ENCODE results near the gene DNAH17.

DNAH17 gene

DNA sequence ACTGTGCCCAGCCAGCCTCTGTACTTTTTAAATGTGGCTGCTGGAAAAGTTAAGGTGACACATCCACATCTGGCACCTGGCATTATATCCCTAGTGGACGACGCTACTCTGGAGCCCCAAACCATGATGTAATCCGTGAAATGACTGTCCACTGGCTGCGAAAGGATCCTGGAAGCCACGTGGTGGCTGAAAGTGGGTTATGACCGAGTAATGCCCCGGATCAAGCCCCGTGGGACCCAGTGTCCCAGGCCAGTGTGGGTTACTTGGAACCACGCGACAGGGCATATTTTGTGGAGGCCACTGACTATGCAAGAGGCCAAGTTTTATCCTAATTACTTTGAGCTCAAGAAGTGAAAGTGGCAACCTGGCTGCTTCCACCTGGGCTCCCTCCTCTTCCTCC, 119.1 kb downstream of the DNAH17 start:
- no peak overlapping the region for H3K4me3 ChIP-seq (ENCODE audit: low read depth, low read length)
- no peaks in the 10 kb centered on the region for H3K4me1 ChIP-seq
- DNase-seq: no peak
- H3K9me3 ChIP-seq: no peaks in the 10 kb centered on the region
- no peaks in the 10 kb centered on the region for H3K36me3 ChIP-seq
- TF ChIP-seq, protein P1, sequence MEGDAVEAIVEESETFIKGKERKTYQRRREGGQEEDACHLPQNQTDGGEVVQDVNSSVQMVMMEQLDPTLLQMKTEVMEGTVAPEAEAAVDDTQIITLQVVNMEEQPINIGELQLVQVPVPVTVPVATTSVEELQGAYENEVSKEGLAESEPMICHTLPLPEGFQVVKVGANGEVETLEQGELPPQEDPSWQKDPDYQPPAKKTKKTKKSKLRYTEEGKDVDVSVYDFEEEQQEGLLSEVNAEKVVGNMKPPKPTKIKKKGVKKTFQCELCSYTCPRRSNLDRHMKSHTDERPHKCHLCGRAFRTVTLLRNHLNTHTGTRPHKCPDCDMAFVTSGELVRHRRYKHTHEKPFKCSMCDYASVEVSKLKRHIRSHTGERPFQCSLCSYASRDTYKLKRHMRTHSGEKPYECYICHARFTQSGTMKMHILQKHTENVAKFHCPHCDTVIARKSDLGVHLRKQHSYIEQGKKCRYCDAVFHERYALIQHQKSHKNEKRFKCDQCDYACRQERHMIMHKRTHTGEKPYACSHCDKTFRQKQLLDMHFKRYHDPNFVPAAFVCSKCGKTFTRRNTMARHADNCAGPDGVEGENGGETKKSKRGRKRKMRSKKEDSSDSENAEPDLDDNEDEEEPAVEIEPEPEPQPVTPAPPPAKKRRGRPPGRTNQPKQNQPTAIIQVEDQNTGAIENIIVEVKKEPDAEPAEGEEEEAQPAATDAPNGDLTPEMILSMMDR (IDR thresholded peaks at IDR 0.05; ENCODE audit: low read depth, low read length): no peak
- no peaks in the 10 kb centered on the region for H3K27me3 ChIP-seq

DNA sequence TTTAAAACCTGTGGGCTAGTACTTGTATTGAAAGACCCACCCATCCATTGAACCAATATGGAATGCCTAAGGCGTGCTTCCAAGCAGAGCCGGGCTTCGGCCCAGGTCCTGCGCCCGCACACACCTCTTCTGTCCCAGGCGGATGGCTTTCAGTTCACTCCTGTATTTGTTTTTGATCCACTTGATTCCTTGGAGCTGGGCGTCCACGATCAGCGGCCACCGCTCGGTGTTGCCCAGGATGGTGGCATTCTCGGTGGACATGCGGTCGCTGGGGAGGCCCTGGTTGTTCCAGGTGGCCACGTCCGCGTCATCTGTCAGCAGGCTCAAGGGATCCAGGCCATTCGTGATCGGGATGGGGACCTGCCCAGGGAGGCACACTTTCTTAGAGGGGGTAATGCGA, 122.8 kb downstream of the DNAH17 start:
- no peaks in the 10 kb centered on the region for H3K9me3 ChIP-seq
- no peaks in the 10 kb centered on the region for H3K27me3 ChIP-seq
- no peak overlapping the region for H3K4me3 ChIP-seq (ENCODE audit: low read depth, low read length)
- no peaks in the 10 kb centered on the region for H3K36me3 ChIP-seq
- DNase-seq: no peak
- H3K4me1 ChIP-seq: peaks cover 6% of the 10 kb centered on the region
- TF ChIP-seq, protein P1 (IDR thresholded peaks at IDR 0.05; ENCODE audit: low read depth, low read length): no peak

DNA sequence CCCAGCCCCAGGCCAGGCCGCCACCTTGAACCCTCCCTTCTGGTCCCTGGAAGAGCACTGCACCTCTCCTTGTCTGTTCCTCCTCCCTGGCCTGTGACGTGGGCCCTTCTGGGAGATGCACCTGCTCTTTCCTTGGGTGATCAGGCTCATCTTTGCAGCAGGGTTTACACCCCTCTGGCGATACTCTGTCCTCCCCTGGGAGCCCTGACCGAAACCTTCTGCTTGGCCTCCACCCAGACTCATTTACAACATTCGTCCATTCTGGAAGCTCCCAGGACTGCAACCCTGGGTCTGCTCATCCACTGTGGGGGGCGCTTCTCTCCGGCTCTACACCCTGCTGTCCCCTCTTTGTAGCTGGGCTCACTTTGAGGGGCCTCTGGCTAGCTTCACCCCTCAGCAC, 125.4 kb downstream of the DNAH17 start:
- TF ChIP-seq, protein P1 (IDR thresholded peaks at IDR 0.05; ENCODE audit: low read depth, low read length): no peak
- no peak for DNase-seq
- Histone ChIP-seq H3K27me3 (no peaks in the 10 kb centered on the region), H3K4me1 (peaks cover 6% of the 10 kb centered on the region), H3K9me3 (no peaks in the 10 kb centered on the region), H3K4me3 (ENCODE audit: low read depth, low read length) (no peak overlapping the region), H3K36me3 (no peaks in the 10 kb centered on the region)

DNA sequence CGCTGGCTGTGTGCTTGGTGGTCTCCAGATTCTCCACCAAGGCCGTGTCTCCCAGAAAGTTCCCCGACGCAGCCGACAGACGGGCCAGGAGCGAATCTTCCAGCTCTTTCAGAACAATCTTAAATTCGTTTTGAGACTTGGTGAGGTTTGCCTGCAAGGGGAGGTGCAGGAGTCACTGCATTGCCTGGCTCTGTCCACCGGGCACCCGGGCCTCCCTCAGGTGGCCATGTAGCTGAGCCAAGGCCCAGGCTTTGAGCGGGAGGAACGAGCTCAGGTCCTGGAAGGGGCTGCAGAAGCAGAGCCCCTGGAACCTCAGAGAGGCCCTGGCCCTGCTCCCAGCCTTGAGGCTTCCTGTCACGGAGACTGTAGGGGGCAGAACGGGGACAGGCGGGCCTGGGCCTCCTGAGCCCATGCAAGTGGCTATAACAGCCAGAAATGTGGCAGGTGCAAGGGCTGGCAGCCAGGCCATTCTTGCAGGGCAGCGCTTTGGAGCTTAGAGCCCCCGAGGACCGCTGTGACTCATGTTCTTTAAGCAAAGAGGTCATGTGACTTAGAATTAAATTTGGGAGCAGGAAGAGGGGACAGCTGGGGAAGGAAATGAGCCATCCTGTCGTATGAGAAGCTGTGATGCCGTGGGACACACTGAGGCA, 126.4 kb downstream of the DNAH17 start:
- Histone ChIP-seq H3K4me3 (ENCODE audit: low read depth, low read length) (no peak overlapping the region), H3K27me3 (no peaks in the 10 kb centered on the region), H3K4me1 (peaks cover 6% of the 10 kb centered on the region), H3K9me3 (no peaks in the 10 kb centered on the region), H3K36me3 (no peaks in the 10 kb centered on the region)
- TF ChIP-seq, protein P1 (IDR thresholded peaks at IDR 0.05; ENCODE audit: low read depth, low read length): peak; percentile 11; the same call in 1 of the 2 replicates
- peak; percentile 62 for DNase-seq

DNA sequence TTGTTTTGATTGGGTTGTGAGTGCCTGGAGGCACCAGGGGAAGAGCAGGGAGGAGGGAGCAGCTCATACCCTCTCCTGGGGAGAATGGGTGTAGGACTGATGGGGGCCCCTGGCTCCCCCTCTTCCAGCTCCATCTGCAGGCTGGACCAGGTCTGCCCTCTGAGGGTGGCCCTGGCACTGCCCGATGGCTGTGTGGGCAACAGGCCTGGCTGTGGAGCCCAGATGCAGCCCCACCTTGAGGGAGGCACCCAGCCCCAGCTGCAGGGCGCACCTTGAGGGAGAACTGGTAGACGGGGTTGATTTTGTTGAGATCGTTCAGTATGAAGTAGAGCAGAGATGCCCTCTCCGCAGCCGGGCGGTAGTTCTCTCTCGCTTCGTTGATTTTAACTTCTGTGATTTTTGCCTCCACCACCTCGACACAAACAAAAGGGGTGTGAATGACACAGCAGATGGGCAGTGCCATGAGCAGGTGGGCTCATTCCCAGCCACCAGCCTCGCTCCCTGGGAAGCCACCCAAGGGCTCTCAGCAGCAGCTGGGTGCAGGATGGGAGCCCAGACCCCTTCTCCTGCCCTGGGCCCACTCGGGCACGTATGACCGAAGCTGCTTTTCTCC, 127.1 kb downstream of the DNAH17 start:
- DNase-seq: no peak
- no peaks in the 10 kb centered on the region for H3K9me3 ChIP-seq
- H3K4me3 ChIP-seq (ENCODE audit: low read depth, low read length): no peak overlapping the region
- H3K27me3 ChIP-seq: no peaks in the 10 kb centered on the region
- H3K4me1 ChIP-seq: peaks cover 6% of the 10 kb centered on the region
- TF ChIP-seq, protein P1 (IDR thresholded peaks at IDR 0.05; ENCODE audit: low read depth, low read length): no peak
- H3K36me3 ChIP-seq: no peaks in the 10 kb centered on the region

DNA sequence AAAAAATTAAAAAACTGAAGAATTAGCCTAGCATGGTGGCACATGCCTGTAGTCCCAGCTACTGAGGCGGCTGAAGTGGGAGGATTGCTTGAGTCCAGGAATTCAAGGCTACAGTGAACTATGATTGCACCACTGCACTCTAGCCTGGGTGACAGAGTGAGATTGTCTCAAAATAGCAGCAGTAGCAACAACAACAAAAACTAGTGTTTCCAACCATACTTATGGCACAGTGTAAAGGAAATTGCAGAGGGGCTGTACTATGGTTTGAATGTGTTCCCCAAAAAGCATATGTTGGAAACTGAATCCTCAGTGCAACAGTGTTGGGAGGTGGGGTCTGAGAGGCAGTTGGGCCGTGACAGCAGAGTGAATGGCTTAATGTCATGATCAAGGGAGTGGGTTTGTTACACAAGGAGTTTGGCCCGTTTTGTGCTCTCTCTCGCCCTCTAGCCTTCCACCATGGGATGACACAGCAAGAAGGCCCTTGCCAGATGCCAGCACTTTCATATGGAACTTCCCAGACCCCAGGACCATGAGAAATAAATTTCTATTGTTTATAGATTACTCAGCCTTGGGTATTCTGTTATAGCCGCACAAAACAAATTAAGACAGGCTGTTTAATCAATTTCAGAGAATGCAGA, 128.7 kb downstream of the DNAH17 start:
- H3K27me3 ChIP-seq: no peaks in the 10 kb centered on the region
- peaks cover 6% of the 10 kb centered on the region for H3K4me1 ChIP-seq
- no peak overlapping the region for H3K4me3 ChIP-seq (ENCODE audit: low read depth, low read length)
- TF ChIP-seq, protein P1 (IDR thresholded peaks at IDR 0.05; ENCODE audit: low read depth, low read length): peak; percentile 46
- H3K9me3 ChIP-seq: no peaks in the 10 kb centered on the region
- H3K36me3 ChIP-seq: no peaks in the 10 kb centered on the region
- DNase-seq: no peak
